Right cardiac atrium (tissue), 5 donors: ENCODE data around the gene FAHD1. TPM values are rescaled to one million over a fixed set of nuclear protein-coding genes. Genes with fewer than 3 reads are reported as not detected.

Experiments used
- ATAC-seq, 2 donors: fragments of 200-7000 bp; cut with Tn5 transposase; one replicate each; pipeline versions ENCODE4 v1.8.0 to v1.9.1; 2020; ENCODE audit warnings: moderate library complexity in 2 of 2, mild to moderate bottlenecking in 1 of 2
- DNase-seq, 3 donors: peaks; one replicate each; pipeline ENCODE4 v3.0.0-alpha.2; 2020
- H3K27ac ChIP-seq: one replicate; pipeline ENCODE4 v1.5.1; 2013; ENCODE audit warnings: mild to moderate bottlenecking, low read length, control low read depth, moderate library complexity
- H3K27me3 ChIP-seq: one replicate; pipeline ENCODE4 v1.6.1; 2013; ENCODE audit not compliant: control insufficient read depth, insufficient read depth
- H3K4me1 ChIP-seq: one replicate; pipeline ENCODE4 v1.6.1; 2013; ENCODE audit warnings: low read length; ENCODE audit not compliant: control insufficient read depth, insufficient read depth
- H3K4me3 ChIP-seq: one replicate; pipeline ENCODE4 v1.5.1; 2013; ENCODE audit warnings: low read length, control low read depth
- H3K9me3 ChIP-seq: one replicate; pipeline ENCODE4 v1.6.1; 2013; ENCODE audit warnings: low read length; ENCODE audit not compliant: control insufficient read depth
- WGBS: extraction: QIAGEN DNeasy Blood & Tissue Kit; methylation state at CpG from one replicate; pipeline ENCODE4 v1.1.7; 2013; 5-methylcytosine and 5-hydroxymethylcytosine counted together
- intact Hi-C, 4 donors: fragments of 100-400 bp; cut with DNase I; formaldehyde crosslinking; loops; one replicate each; pipeline versions ENCODE4 v1.11.0 to v1.14.0; 2022 to 2023
- polyA plus RNA-seq: library from polyadenylated mRNA; stranded (reverse); fragments of 200-250 nt; gene quantifications from one replicate; pipeline ENCODE4 v1.2.3, GENCODE V29; 2013
- total RNA-seq, 4 donors: library from RNA; stranded (reverse); fragmentation: NEBNext Ultra II Directional; extraction: Animal tissue kit (Norgen Biotek cat#: 25700); gene quantifications; one replicate each; pipeline ENCODE4 v1.2.1, GENCODE V29; 2021
- donor health status: healthy with polysubstance abuse.
- donor health status: DM: no; HTN: yes; CAD: no.
- donor health status: DM: no; HTN: no; CAD: no.
- donor health status: DM: no; HTN: yes; CAD: no; lungs with severe emphysema.
- donor health status: DM: yes; HTN: yes; CAD: no.

The FAHD1 gene
- total and polyA plus RNA-seq, 5 donors = 18.8 to 46.4 (median 23.2) TPM

- no peaks in the 10 kb centered on the region for H3K9me3 ChIP-seq
- ATAC-seq (peak; percentile 94 to 95), DNase-seq (peak; percentile 100)
- H3K27me3 ChIP-seq = no peaks in the 10 kb centered on the region
- under 1% methylated on average over 102 of the region's 102 CpGs for WGBS
- H3K4me1 ChIP-seq = peaks cover 3% of the 10 kb centered on the region
- H3K27ac ChIP-seq = peak within 1 kb of the TSS; percentile 72
- H3K4me3 ChIP-seq = peak within 1 kb of the TSS; percentile 91
- intact Hi-C loops = no loop called here
Observed at GRCh38 chr16:1782408-1783264, 44.4 kb upstream of the FAHD1 start, which contains the start of the genes NUBP2 and SPSB3. Gene NUBP2, plus strand, starts transcription at chr16:1782960. Its CDS starts 61 bp downstream, at chr16:1783021. Gene SPSB3, minus strand, starts transcription at chr16:1782571. Its CDS starts 1,088 bp downstream, at chr16:1781483.

DNA sequence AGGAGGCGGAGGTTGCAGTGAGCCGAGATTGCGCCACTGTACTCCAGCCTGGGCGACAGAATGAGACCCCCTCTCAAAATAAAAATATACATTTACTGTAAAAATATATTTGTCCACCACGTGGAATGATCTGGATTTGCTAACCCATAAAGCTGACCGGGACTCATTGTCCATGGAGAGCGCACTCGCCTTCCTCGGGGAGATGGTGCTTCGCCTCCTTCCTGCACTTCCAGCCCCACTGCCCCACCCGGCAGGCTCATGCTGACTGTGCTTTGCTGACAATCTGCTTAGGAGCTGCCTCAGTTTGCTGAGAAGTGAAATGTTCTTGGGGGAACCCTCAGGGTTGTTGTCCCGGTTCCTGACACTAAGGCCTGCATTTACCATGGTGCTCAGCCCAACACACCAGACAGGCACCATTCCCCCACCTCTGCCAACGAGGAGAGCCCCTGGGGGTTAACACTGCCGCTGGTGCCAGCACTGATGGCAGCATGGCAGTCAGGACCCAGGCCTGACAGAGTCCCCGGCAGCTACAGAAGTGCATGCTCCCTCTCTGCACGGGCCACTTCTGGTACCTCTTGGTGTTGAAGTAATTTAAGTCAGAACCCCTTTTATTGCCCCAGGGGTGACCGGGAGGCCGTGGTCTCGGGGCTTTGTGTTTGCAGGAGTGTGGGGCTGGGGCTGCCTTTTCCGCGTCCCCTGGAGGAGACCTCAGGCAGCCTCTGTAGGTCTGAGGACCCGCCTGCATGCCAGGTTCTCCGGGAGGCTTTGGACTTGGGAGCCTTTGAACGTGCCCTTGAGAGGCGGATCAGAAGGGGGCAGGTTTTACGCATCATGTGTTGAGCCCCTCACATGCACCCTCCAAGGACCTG, 41.8 kb upstream of the FAHD1 start:
- peaks cover 3% of the 10 kb centered on the region for H3K4me1 ChIP-seq
- DNase-seq (peak in 2 of 3 donors; percentile 22 to 47), ATAC-seq (no peak)
- no peak overlapping the region for H3K4me3 ChIP-seq
- WGBS = 87% methylated on average over 26 of the region's 26 CpGs
- H3K27me3 ChIP-seq = no peaks in the 10 kb centered on the region
- H3K9me3 ChIP-seq = no peaks in the 10 kb centered on the region
- H3K27ac ChIP-seq = no peak overlapping the region
- intact Hi-C loops = no loop called here

DNA sequence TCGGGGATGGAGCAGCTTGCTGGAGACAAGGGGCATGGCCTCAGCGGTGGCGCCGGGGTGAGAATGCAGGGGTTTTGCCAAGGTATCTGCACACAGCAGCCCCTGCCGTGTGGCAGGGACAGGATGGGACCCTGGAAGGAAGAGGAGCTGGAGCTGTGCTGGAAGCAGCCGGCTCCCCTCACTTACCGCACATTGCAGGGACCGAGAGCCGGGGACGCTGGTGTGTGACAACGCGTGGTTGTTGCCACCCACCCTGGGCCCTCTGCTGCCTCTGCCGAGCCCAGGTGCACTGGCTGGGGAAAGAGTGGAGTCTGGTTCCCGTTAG, 41.2 kb upstream of the FAHD1 start:
- peak in 1 of 3 donors; percentile 55 for DNase-seq
- no peak for ATAC-seq
- WGBS = 88% methylated on average over 14 of the region's 14 CpGs
- peaks cover 3% of the 10 kb centered on the region for H3K4me1 ChIP-seq
- H3K27ac ChIP-seq = no peak overlapping the region
- no peak overlapping the region for H3K4me3 ChIP-seq
- intact Hi-C loops = no loop called here
- H3K27me3 ChIP-seq = no peaks in the 10 kb centered on the region
- no peaks in the 10 kb centered on the region for H3K9me3 ChIP-seq

- intact Hi-C loops = no loop called here
Observed at GRCh38 chr16:1786242-1787055, 40.6 kb upstream of the FAHD1 start.

GRCh38 chr16:1787056-1787321, 40.0 kb upstream of the FAHD1 start:
- Histone ChIP-seq H3K4me1 (no peaks in the 10 kb centered on the region), H3K27ac (no peak overlapping the region), H3K27me3 (no peaks in the 10 kb centered on the region), H3K4me3 (no peak overlapping the region), H3K9me3 (no peaks in the 10 kb centered on the region)
- WGBS = 87% methylated on average over 6 of the region's 6 CpGs
- no peak for ATAC-seq
- no peak for DNase-seq
- intact Hi-C loops = no loop called here

More at GRCh38 chr16:1786242-1787055, 40.6 kb upstream of the FAHD1 start:
- ATAC-seq (no peak), DNase-seq (peak; percentile 30 to 67 (median 54))
- no peaks in the 10 kb centered on the region for H3K4me1 ChIP-seq
- H3K4me3 ChIP-seq = no peak overlapping the region
- no peaks in the 10 kb centered on the region for H3K27me3 ChIP-seq
- 88% methylated on average over 51 of the region's 51 CpGs for WGBS
- no peaks in the 10 kb centered on the region for H3K9me3 ChIP-seq
- no peak overlapping the region for H3K27ac ChIP-seq

DNA sequence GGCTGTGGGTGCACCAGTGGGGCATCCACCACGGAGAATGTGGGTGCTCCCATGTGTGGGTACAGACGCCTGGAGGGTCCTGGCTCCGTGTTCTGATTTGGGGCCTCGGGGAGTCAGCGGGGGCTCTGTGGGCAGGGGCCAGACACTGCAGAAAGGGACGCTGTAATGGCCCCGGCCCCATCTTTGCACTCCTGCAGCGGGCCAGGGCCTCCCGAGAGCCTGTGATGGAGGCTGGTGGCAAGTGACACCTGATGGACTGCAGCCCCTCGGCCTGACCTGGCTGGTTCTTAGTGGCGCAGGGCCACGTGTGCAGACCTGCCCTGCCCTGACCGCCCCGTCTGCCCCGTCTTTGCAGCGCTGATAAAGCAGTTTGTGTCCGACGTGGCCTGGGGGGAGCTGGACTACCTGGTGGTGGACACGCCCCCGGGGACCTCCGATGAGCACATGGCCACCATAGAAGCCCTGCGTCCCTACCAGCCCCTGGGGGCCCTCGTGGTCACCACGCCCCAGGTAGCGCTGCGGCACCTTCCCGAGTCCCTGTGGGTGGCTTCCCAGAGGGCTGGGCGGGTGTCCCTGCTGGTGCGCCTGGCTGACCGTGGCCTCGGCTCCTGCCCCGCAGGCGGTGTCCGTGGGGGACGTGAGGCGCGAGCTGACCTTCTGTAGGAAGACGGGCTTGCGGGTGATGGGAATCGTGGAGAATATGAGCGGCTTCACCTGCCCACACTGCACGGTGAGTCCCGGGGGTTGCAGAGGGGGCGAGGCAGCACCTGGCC, 39.5 kb upstream of the FAHD1 start:
- H3K4me1 ChIP-seq = no peaks in the 10 kb centered on the region
- H3K9me3 ChIP-seq = no peaks in the 10 kb centered on the region
- H3K4me3 ChIP-seq = no peak overlapping the region
- no peak for ATAC-seq
- H3K27me3 ChIP-seq = no peaks in the 10 kb centered on the region
- peak in 2 of 3 donors; percentile 51 to 52 for DNase-seq
- no peak overlapping the region for H3K27ac ChIP-seq
- intact Hi-C loops = no loop called here
- WGBS = 92% methylated on average over 44 of the region's 44 CpGs

- Histone ChIP-seq H3K9me3 (no peaks in the 10 kb centered on the region), H3K27ac (no peak overlapping the region), H3K27me3 (no peaks in the 10 kb centered on the region), H3K4me3 (no peak overlapping the region), H3K4me1 (no peaks in the 10 kb centered on the region)
- WGBS = 91% methylated on average over 38 of the region's 38 CpGs
- intact Hi-C loops = no loop called here
- DNase-seq (peak in 2 of 3 donors; percentile 49 to 57), ATAC-seq (no peak)
Observed at GRCh38 chr16:1788095-1788707, 38.8 kb upstream of the FAHD1 start.

DNA sequence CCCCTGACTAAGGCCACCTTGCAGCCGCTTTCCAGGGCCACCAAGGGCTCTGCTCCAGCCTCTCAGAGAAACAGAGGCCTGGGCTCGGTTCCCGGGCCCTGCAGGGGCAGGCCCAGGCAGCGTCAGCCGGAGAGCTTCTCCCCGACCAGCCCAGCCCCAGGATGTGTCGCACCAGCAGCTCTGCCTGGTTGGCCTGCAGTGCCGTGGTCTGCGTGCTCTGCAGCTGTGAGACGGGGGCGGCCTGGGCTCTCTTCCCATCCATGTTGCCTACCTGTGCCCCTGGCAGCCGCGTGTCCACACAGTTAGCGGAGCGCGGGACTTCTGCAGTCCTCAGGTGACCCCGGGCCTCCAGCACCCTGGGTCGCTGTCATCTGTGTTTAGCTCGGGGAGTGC, 38.3 kb upstream of the FAHD1 start:
- Histone ChIP-seq H3K27ac (no peak overlapping the region), H3K9me3 (no peaks in the 10 kb centered on the region), H3K4me3 (no peak overlapping the region), H3K27me3 (no peaks in the 10 kb centered on the region), H3K4me1 (no peaks in the 10 kb centered on the region)
- WGBS = 60% methylated on average over 19 of the region's 19 CpGs
- intact Hi-C loops = no loop called here
- DNase-seq (peak in 1 of 3 donors; percentile 36), ATAC-seq (no peak)

DNA sequence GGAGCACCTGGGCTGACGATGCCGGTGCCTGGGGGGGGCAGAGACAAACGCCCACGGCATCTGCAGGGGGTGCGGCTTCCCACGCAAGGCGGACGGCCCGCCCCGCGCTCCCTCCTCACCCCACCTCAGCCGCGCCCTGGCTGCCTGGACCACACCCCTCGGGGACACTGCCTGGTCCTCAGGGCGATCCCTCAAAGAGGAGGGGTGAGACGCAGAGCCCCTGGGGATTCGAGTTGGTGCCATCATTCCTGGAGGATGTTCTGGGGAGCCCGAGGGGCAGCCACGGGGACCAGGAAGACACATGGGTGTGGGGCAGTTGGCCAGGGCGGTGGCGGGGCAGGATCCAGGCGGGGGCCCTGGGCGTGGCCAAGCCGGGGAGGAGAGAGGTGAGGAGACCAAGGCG, 37.4 kb upstream of the FAHD1 start:
- ATAC-seq = no peak
- intact Hi-C loops = no loop called here
- Histone ChIP-seq H3K4me3 (no peak overlapping the region), H3K9me3 (no peaks in the 10 kb centered on the region), H3K27ac (no peak overlapping the region), H3K27me3 (no peaks in the 10 kb centered on the region), H3K4me1 (no peaks in the 10 kb centered on the region)
- peak in 2 of 3 donors; percentile 44 to 62 for DNase-seq
- WGBS = 89% methylated on average over 25 of the region's 25 CpGs

- H3K9me3 ChIP-seq = no peaks in the 10 kb centered on the region
- WGBS = 93% methylated on average over 15 of the region's 15 CpGs
- no peak overlapping the region for H3K4me3 ChIP-seq
- no peaks in the 10 kb centered on the region for H3K27me3 ChIP-seq
- DNase-seq (no peak), ATAC-seq (no peak)
- no peak overlapping the region for H3K27ac ChIP-seq
- intact Hi-C loops = no loop called here
- H3K4me1 ChIP-seq = no peaks in the 10 kb centered on the region
Observed at GRCh38 chr16:1790261-1790610, 36.8 kb upstream of the FAHD1 start.
